ENCODE results near the gene LRSAM1. TPM values are rescaled to one million over a fixed set of nuclear protein-coding genes. Genes with fewer than 3 reads are reported as not detected.

Gene LRSAM1
- total and polyA plus RNA-seq, 9 of the 15 experiments (the other 6 are each of a cell fraction or from before 2014, with no cell fraction given): 0.07 to 16.2 (median 4.7) TPM

DNA sequence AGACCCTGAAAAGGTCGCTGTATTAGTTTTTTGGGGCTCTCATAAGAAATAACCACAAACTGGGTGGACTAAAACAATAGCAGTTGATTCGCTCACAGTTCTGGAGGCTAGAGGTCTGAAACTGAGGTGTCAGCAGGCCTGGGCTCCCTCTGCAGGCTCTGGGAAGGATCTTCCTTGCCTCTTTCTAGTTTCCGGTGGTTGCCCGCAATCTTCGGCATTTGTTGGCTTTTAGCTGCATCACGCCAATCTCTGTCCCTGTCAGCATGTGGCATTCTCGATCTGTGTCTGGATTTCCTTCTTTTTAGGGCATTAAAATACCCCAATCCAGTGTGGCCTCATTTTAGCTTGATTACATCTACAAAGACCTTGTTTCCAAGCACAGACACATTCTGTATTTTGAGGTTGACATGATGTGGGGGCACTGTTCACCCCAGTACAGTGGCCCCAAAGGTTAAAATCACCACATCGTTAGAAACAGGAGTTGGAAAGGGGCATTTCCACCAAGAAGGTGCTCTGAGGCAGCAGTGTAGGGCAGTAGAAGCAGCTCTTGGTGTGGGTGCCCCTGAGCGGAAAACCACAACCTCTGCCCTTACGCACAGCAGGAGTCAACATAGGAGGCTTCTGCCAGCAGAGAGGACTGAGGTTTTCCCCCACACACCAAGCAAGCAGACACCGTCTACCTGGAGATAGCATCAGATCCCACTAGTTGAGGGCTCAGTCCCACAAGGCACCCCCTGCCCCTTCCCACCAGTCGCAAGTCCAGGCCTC lies 13.6 kb upstream of the LRSAM1 start:
- no peak overlapping the region for H3K4me2 ChIP-seq (ENCODE audit: insufficient read depth, low read length)
- in situ Hi-C loops (cut with MboI) (no loop called here), intact Hi-C loops (cut with micrococcal nuclease) (no loop called here)
- no peaks in the 10 kb centered on the region for H3K4me1 ChIP-seq (replicated peaks in 1 of 2; ENCODE audit: control insufficient read depth in 2 of 2, insufficient read depth in 2 of 2, low read length in 2 of 2)
- peaks cover 84% of the 10 kb centered on the region for H3K36me3 ChIP-seq (ENCODE audit: control insufficient read depth, insufficient read depth, low read length)
- 88% methylated on average over 11 of the region's 12 CpGs for WGBS (ENCODE audit: insufficient coverage, low coverage, missing lambda C conversion rate)
- ChIA-PET POLR2A (no interaction called here), CTCF (ENCODE audit: low intra/inter-chr PET ratio) (no interaction called here)
- no peak overlapping the region for H3K9ac ChIP-seq (ENCODE audit: insufficient read depth in 1 of 2, low read depth in 2 of 2, low read length in 2 of 2)
- H3K79me2 ChIP-seq (ENCODE audit: control insufficient read depth, insufficient read depth, low read length): no peaks in the 10 kb centered on the region
- peak; percentile 19 for FAIRE-seq
- no peaks in the 10 kb centered on the region for H3K9me1 ChIP-seq (ENCODE audit: control insufficient read depth, insufficient read depth, low read length)
- no peaks in the 10 kb centered on the region for H4K20me1 ChIP-seq (replicated peaks; ENCODE audit: control insufficient read depth, insufficient read depth, low read length)
- H3K27ac ChIP-seq (ENCODE audit: extremely low read depth, low read depth, low read length): no peak overlapping the region
- no peak for DNase-seq (ENCODE audit: extremely low read depth in 1 of 4, low spot score in 3 of 4)
- H3K9me3 ChIP-seq (replicated peaks; ENCODE audit: control insufficient read depth, insufficient read depth, low read depth, low read length): no peaks in the 10 kb centered on the region
- BruUV-seq (replicated peaks): no TSS peak
- no peak overlapping the region for H2AFZ ChIP-seq (ENCODE audit: low read depth, low read length)
- ATAC-seq: no peak
- H3K27me3 ChIP-seq (ENCODE audit: control insufficient read depth in 2 of 2, insufficient read depth in 2 of 2, low read length in 2 of 2): no peaks in the 10 kb centered on the region
- no peak overlapping the region for H3K4me3 ChIP-seq
- TF ChIP-seq HMG20B (CRISPR knock-in tag; IDR thresholded peaks at IDR 0.05) (no peak), ZNF124 (CRISPR knock-in tag; IDR thresholded peaks at IDR 0.05) (no peak)
- TF ChIP-seq, protein P1, sequence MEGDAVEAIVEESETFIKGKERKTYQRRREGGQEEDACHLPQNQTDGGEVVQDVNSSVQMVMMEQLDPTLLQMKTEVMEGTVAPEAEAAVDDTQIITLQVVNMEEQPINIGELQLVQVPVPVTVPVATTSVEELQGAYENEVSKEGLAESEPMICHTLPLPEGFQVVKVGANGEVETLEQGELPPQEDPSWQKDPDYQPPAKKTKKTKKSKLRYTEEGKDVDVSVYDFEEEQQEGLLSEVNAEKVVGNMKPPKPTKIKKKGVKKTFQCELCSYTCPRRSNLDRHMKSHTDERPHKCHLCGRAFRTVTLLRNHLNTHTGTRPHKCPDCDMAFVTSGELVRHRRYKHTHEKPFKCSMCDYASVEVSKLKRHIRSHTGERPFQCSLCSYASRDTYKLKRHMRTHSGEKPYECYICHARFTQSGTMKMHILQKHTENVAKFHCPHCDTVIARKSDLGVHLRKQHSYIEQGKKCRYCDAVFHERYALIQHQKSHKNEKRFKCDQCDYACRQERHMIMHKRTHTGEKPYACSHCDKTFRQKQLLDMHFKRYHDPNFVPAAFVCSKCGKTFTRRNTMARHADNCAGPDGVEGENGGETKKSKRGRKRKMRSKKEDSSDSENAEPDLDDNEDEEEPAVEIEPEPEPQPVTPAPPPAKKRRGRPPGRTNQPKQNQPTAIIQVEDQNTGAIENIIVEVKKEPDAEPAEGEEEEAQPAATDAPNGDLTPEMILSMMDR (IDR thresholded peaks at IDR 0.05 in 2 of 3, conservative IDR thresholded peaks at IDR 0.05 in 1 of 3; ENCODE audit: insufficient read depth in 2 of 3, low read depth in 1 of 3, low read length in 3 of 3): peak; percentile 23 to 34 (median 28); a peak in 2 of 6 replicates

Data from K562 (cell line).